B cell (primary cell): ENCODE results near the gene RNF8. TPM values are rescaled to one million over a fixed set of nuclear protein-coding genes. Genes with fewer than 3 reads are reported as not detected.
A peak's percentile ranks its signal among the peaks of the same experiment; 100 is the strongest.

ENCODE experiments used
- ATAC-seq: fragments of 200-7000 bp; cut with Tn5 transposase; one replicate; pipeline ENCODE4 v1.10.0; 2021; ENCODE audit warnings: low read depth, mild to moderate bottlenecking, moderate number of reproducible peaks, moderate library complexity
- CTCF ChIA-PET: fragments of 350-600 bp; sonication (Branson Sonifier 250); formaldehyde crosslinking; loops from one replicate; lab custom pipeline; 2021; ENCODE audit warnings: antibody characterized with exemption, inconsistent platforms; lab: Charles Lee
- POLR2A ChIA-PET: fragments of 350-600 bp; sonication (Branson Sonifier 250); formaldehyde crosslinking; loops from one replicate; lab custom pipeline; 2021; ENCODE audit warnings: antibody characterized with exemption; lab: Charles Lee
- DNase-seq: peaks from one replicate; pipeline ENCODE4 v3.0.0; 2013
- H2AFZ ChIP-seq: 2 replicates; pipeline ENCODE4 v1.6.1; 2012; ENCODE audit warnings: mild to moderate bottlenecking, low read depth, low read length; ENCODE audit not compliant: insufficient read depth, poor library complexity, severe bottlenecking
- H3K27ac ChIP-seq, 2 donors: 1 replicate in 1 of 2; 2 replicates in 1 of 2; pipeline ENCODE4 v1.5.1; 2012 to 2013; ENCODE audit warnings: low read length in 2 of 2, mild to moderate bottlenecking in 2 of 2, moderate library complexity in 1 of 2
- H3K27me3 ChIP-seq, 4 experiments: fragments of 200-600 bp in 1 of 4; sonication (generic) in 1 of 4; replicated peaks in 1 of 4; 1 replicate in 2 of 4; 2 replicates in 2 of 4; pipeline versions ENCODE4 v1.6.1 to v1.7.0; 2013 to 2016; ENCODE audit warnings: low read length in 3 of 4, mild to moderate bottlenecking in 2 of 4, mixed read lengths in 1 of 4, moderate library complexity in 1 of 4; ENCODE audit not compliant: insufficient read depth in 4 of 4, control insufficient read depth in 3 of 4; ENCODE audit errors: control extremely low read depth in 1 of 4
- H3K36me3 ChIP-seq, 2 experiments: replicated peaks in 1 of 2; 1 replicate in 1 of 2; 2 replicates in 1 of 2; pipeline versions ENCODE4 v1.6.1 to v1.7.1; 2013; ENCODE audit warnings: low read length in 1 of 2; ENCODE audit not compliant: insufficient read depth in 2 of 2, control insufficient read depth in 1 of 2; ENCODE audit errors: control extremely low read depth in 1 of 2, extremely low read depth in 1 of 2
- H3K4me1 ChIP-seq, 2 donors: fragments of 200-600 bp in 1 of 2; sonication (generic) in 1 of 2; 1 replicate in 1 of 2; 2 replicates in 1 of 2; pipeline versions ENCODE4 v1.5.1 to v1.6.1; 2013 to 2017; ENCODE audit warnings: low read length in 2 of 2; ENCODE audit not compliant: control insufficient read depth in 2 of 2, insufficient read depth in 2 of 2
- H3K4me2 ChIP-seq: replicated peaks from 2 replicates; pipeline ENCODE3; 2012; ENCODE audit warnings: mild to moderate bottlenecking, low read depth, low read length; ENCODE audit not compliant: poor library complexity, severe bottlenecking
- H3K4me3 ChIP-seq, 5 experiments: fragments of 200-600 bp in 1 of 5; sonication (generic) in 1 of 5; 1 replicate in 3 of 5; 2 replicates in 2 of 5; pipeline versions ENCODE4 v1.5.1 to v1.7.0; 2011 to 2016; ENCODE audit warnings: low read length in 4 of 5, mild to moderate bottlenecking in 4 of 5, low read depth in 2 of 5, control low read depth in 1 of 5, moderate library complexity in 1 of 5; ENCODE audit not compliant: insufficient read depth in 1 of 5; ENCODE audit errors: control extremely low read depth in 1 of 5, extremely low read depth in 1 of 5
- H3K79me2 ChIP-seq: fragments of 200-600 bp; sonication (generic); one replicate; pipeline ENCODE4 v1.6.0; 2016; ENCODE audit warnings: low read length; ENCODE audit not compliant: control insufficient read depth, insufficient read depth
- H3K9ac ChIP-seq: fragments of 200-600 bp; sonication (generic); 2 replicates; pipeline ENCODE4 v1.6.1; 2017; ENCODE audit warnings: mild to moderate bottlenecking, low read length, moderate library complexity
- H3K9me3 ChIP-seq, 3 donors: one replicate each; pipeline versions ENCODE4 v1.6.1 to v1.7.1; 2013; ENCODE audit warnings: low read length in 2 of 3; ENCODE audit not compliant: control insufficient read depth in 2 of 3, insufficient read depth in 1 of 3; ENCODE audit errors: control extremely low read depth in 1 of 3
- H4K20me1 ChIP-seq: 2 replicates; pipeline ENCODE4 v1.6.0; 2012; ENCODE audit warnings: mild to moderate bottlenecking, low read length; ENCODE audit not compliant: insufficient read depth, control insufficient read depth, poor library complexity, severe bottlenecking
- H3K27ac Mint-ChIP-seq: one replicate; pipeline ENCODE4 v1.8.0; 2021; ENCODE audit warnings: mixed read lengths
- H3K27me3 Mint-ChIP-seq: one replicate; pipeline ENCODE4 v1.8.0; 2021; ENCODE audit warnings: mixed read lengths
- H3K4me1 Mint-ChIP-seq: one replicate; pipeline ENCODE4 v1.8.0; 2021; ENCODE audit warnings: mixed read lengths
- H3K4me3 Mint-ChIP-seq: one replicate; pipeline ENCODE4 v1.8.0; 2021; ENCODE audit warnings: mixed read lengths
- H3K9me3 Mint-ChIP-seq: one replicate; pipeline ENCODE4 v1.8.0; 2022; ENCODE audit warnings: mixed read lengths; ENCODE audit not compliant: insufficient read depth
- CTCF ChIP-seq: fragments of 200-600 bp; IDR thresholded peaks from one replicate; pipeline ENCODE4 v1.8.0; 2022; ENCODE audit warnings: antibody characterized with exemption, mild to moderate bottlenecking
- EZH2 ChIP-seq: IDR thresholded peaks from 2 replicates; pipeline ENCODE4 v1.6.1; 2012; ENCODE audit warnings: borderline replicate concordance, low read depth, mild to moderate bottlenecking, moderate library complexity, low read length; ENCODE audit not compliant: insufficient read depth, poor library complexity, severe bottlenecking
- WGBS: methylation state at CpG from one replicate; pipeline ENCODE4 v1.1.5; 2013; ENCODE audit warnings: missing lambda C conversion rate; ENCODE audit not compliant: insufficient coverage; 5-methylcytosine and 5-hydroxymethylcytosine counted together
- intact Hi-C: fragments of 100-400 bp; cut with micrococcal nuclease; formaldehyde crosslinking; loops from one replicate; pipeline ENCODE4 v1.10.0; 2022
- polyA plus RNA-seq: library from polyadenylated mRNA; depleted of rRNA; stranded (reverse); fragments of >200 nt; gene quantifications from 2 replicates; pipeline ENCODE4 v1.2.3, GENCODE V29; 2012
- total RNA-seq, 2 donors: library from RNA; stranded (reverse); fragments of 120-200 nt in 1 of 2; gene quantifications; 1 replicate in 1 of 2; 2 replicates in 1 of 2; pipeline versions ENCODE4 v1.2.3 to v1.2.4, GENCODE V29; 2013 to 2022

RNF8 gene
- total and polyA plus RNA-seq, 2 donors (not counting 1 experiment from before 2014, with no cell fraction given) = 5.3 to 16.9 TPM

GRCh38 chr6:37351027-37351426, 2.8 kb upstream of the RNF8 start:
- H3K27me3 ChIP-seq = no peaks in the 10 kb centered on the region
- peaks cover 30% of the 10 kb centered on the region for H3K79me2 ChIP-seq
- Mint-ChIP-seq H3K27me3 (peaks cover 9% of the 10 kb centered on the region), H3K9me3 (no peaks in the 10 kb centered on the region), H3K4me3 (no peak overlapping the region), H3K4me1 (peaks cover 22% of the 10 kb centered on the region), H3K27ac (no peak overlapping the region)
- CTCF ChIA-PET = interaction anchor here (0.6 kb wide), 1 partner anchor 68 kb away, joined by 3 read pairs; no protein-coding TSS in a partner anchor
- POLR2A ChIA-PET = no interaction called here
- H3K4me2 ChIP-seq = no peak overlapping the region
- no peak overlapping the region for H3K27ac ChIP-seq
- intact Hi-C loops = loop anchor here (5.0 to 10.0 kb wide), 2 partner anchors 464 kb away; partner anchors contain the start of genes C6orf89 and ZFAND3
- H4K20me1 ChIP-seq = no peaks in the 10 kb centered on the region
- H3K4me1 ChIP-seq = peaks cover 11 to 13% of the 10 kb centered on the region in 2 donors
- WGBS = 83% methylated on average over 1 of the region's 3 CpGs
- DNase-seq (no peak), ATAC-seq (no peak)
- no peaks in the 10 kb centered on the region for H3K36me3 ChIP-seq
- no peaks in the 10 kb centered on the region for H3K9me3 ChIP-seq
- H2AFZ ChIP-seq = no peak overlapping the region
- no peak overlapping the region for H3K9ac ChIP-seq
- TF ChIP-seq EZH2 (no peak), CTCF (no peak)
- H3K4me3 ChIP-seq = no peak overlapping the region

GRCh38 chr6:37352384-37352783, 1.4 kb upstream of the RNF8 start:
- CTCF ChIA-PET = no interaction called here
- Histone ChIP-seq H3K36me3 (no peaks in the 10 kb centered on the region), H3K9me3 (no peaks in the 10 kb centered on the region), H3K4me1 (peaks cover 11 to 13% of the 10 kb centered on the region in 2 donors), H2AFZ (no peak overlapping the region), H3K4me2 (no peak overlapping the region), H3K4me3 (no peak overlapping the region), H3K9ac (no peak overlapping the region), H4K20me1 (peaks cover 5% of the 10 kb centered on the region), H3K27me3 (no peaks in the 10 kb centered on the region), H3K27ac (no peak overlapping the region), H3K79me2 (peaks cover 42% of the 10 kb centered on the region)
- intact Hi-C loops = loop anchor here (5.0 to 10.0 kb wide), 2 partner anchors 462 to 465 kb away; partner anchors contain the start of genes C6orf89 and ZFAND3
- Mint-ChIP-seq H3K27ac (no peak overlapping the region), H3K4me3 (peak overlapping the region; percentile 38), H3K27me3 (peaks cover 5% of the 10 kb centered on the region), H3K9me3 (no peaks in the 10 kb centered on the region), H3K4me1 (peaks cover 27% of the 10 kb centered on the region)
- no peak for DNase-seq
- POLR2A ChIA-PET = interaction anchor here (0.6 to 0.7 kb wide), 2 partner anchors 148 to 371 kb away, joined by 4 to 6 read pairs; partner anchors contain the start of gene CCDC167
- 80% methylated on average over 1 of the region's 3 CpGs for WGBS
- no peak for TF ChIP-seq EZH2
- TF ChIP-seq CTCF = no peak
- no peak for ATAC-seq
